GM10847 (cell line): ENCODE results near the gene CSPG5.

Experiments
- POLR2A ChIP-seq: IDR thresholded peaks from 2 replicates; pipeline ENCODE4 v1.6.1; 2011; ENCODE audit not compliant: insufficient read length; ENCODE audit errors: extremely low read depth

The CSPG5 gene

GRCh38 chr3:47568901-47569300, 9.8 kb downstream of the CSPG5 start:
- TF ChIP-seq POLR2A, result no peak

- TF ChIP-seq POLR2A, result no peak
Measured at GRCh38 chr3:47567149-47567548, 11.5 kb downstream of the CSPG5 start.

- no peak for TF ChIP-seq POLR2A
Measured at GRCh38 chr3:47566667-47567066, 12.0 kb downstream of the CSPG5 start.

GRCh38 chr3:47565734-47566550, 12.7 kb downstream of the CSPG5 start:
- no peak for TF ChIP-seq POLR2A

DNA sequence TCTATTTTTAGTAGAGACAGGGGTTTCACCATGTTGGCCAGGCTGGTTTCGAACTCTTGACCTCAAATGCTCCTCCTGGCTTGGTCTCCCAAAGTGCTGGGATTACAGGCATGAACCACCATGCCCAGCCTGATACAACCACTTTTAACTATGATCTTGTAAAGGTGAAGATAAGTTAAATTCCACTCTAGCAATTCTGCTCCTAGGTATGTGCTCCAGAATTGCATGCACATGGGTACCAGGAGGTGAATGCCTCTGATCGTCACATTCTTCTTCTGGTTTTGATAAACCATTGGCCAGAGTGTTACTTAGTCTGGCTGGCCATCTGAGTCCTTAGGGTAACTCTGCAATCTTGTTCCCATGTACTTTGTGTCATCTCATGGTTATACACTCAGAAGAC, 22.3 kb downstream of the CSPG5 start:
- no peak for TF ChIP-seq POLR2A

DNA sequence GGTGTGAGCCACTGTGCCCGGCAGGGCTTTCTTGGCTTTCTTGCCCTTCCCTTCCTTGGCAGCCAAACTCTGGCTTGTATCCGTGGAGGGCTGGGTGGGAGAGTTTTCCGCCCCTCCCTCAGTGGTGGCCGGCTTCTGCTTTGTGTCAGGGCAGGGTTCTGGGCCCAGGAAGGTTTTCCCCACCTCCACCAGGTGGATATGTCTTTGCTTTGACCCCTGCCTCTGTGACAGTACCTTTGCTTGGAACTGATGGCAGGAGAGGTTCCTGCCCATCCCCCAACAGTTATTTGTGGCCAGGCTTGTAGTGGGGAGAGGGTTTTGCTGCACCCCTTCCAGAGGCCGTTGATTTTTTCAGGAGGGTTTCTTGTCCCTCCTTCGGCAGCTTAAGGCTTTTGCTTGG, 24.3 kb downstream of the CSPG5 start:
- no peak for TF ChIP-seq POLR2A

DNA sequence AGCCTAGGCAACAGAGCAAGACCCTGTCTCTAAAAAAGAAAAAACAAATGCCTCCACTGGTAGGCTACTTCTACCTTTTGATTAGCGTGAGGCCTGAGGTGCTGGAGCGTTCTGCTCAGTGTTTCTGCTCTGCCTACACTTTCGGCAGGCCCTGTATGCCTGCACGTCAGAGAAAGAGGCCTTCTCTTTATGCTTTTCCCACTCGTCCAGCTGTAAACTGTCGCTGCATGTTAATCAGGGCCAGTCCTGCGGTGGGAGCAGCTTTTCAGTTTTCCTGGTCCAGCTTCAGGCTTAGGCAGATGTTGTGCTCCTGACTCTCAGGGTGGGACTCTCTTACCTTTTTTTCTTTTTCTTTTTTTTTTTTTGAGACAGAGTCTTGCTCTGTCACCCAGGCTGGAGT, 25.3 kb downstream of the CSPG5 start:
- no peak for TF ChIP-seq POLR2A

- TF ChIP-seq POLR2A, result no peak
Measured at GRCh38 chr3:47542471-47543173, 36.0 kb downstream of the CSPG5 start.

- TF ChIP-seq POLR2A, result no peak
Measured at GRCh38 chr3:47541583-47542108, 37.0 kb downstream of the CSPG5 start.

DNA sequence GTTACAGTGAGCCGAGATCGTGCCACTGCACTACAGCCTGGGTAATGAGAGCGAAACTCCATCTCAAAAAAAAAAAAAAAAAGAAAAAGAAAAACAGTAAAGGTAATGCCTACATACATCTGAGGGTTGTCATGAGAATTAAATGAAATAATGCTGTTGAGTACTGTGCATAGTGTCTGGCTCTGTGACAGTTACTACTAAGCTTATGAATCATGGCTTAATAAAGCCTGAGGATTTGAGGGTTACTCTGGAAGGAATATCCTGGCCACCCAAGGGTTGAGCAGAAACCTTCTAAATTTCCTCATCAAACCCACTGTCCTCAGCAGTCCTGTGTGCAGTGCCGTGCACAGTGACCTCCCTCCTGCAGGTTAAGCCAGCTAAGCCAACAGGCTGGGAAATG, 38.4 kb downstream of the CSPG5 start:
- no peak for TF ChIP-seq POLR2A

DNA sequence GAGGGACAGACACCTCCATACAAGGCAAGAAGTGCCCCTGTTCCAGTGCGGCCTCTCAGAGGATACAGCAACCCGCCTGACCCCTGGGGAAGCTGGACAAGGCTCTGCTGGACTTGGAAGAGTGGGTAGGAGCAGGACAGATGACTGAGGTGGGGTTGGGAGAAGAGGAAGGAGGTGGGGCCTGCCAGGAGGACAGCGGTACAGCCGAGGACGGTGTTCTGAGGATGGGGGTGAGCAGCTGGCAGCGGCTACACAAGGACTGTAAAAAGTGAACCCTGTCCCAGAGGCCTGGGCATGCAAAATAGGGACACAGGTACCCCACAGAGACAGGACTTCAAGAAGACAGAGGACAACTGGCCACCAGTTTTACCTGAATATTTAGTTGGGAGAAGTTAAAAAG, 41.7 kb downstream of the CSPG5 start:
- TF ChIP-seq POLR2A, result no peak

DNA sequence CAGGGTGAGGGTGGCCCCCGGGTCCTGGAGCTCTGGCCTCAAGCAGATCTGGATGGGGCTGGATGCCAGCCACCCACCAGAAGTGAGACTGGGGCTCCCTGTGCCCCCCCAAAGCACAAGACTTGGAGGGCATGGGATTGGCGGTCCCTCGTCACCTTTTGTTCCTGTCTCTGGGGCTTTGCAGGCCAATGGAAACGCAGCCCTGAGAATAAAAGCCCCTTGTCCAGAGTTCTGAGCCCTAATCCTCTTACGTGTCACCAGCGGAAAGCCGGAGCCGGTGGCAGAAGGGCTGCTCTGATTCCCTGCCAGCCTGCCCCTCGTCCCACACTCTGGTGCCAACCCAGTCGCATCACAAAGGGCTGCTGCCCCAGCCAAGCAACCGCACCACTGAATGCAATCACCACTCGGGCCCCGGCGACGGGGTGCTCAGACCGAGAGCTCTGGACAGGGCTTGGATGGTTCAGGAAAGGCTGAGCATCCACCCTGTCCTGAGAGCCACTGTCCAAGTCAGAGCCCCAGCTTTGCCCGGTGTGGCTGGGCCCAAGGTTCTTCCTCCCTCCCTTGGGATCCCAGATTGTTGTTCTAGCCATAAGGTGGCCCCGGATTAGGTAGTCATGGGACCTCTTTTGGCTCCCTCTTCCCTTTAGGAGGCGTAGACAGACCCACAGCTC, 42.3 kb downstream of the CSPG5 start:
- TF ChIP-seq POLR2A, result no peak

- TF ChIP-seq POLR2A, result no peak
Measured at GRCh38 chr3:47533996-47534454, 44.6 kb downstream of the CSPG5 start.

DNA sequence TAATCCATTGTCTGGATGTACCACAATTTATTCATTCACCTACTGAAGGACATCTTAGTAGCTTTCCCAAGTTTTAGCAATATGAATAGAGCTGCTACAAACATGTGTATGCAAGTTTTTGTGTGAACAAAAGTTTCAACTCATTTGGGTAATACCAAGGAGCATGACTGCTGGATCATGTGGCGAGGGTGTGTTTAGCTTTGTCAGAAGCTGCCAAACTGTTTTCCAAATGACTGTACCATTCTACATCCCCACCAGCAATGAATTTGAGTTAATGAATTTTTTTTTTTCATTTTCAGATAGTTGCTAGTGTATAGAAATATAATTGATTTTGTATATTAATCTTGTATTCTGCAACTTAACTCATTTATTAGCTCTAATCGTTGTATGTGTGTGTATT, 45.2 kb downstream of the CSPG5 start:
- no peak for TF ChIP-seq POLR2A

DNA sequence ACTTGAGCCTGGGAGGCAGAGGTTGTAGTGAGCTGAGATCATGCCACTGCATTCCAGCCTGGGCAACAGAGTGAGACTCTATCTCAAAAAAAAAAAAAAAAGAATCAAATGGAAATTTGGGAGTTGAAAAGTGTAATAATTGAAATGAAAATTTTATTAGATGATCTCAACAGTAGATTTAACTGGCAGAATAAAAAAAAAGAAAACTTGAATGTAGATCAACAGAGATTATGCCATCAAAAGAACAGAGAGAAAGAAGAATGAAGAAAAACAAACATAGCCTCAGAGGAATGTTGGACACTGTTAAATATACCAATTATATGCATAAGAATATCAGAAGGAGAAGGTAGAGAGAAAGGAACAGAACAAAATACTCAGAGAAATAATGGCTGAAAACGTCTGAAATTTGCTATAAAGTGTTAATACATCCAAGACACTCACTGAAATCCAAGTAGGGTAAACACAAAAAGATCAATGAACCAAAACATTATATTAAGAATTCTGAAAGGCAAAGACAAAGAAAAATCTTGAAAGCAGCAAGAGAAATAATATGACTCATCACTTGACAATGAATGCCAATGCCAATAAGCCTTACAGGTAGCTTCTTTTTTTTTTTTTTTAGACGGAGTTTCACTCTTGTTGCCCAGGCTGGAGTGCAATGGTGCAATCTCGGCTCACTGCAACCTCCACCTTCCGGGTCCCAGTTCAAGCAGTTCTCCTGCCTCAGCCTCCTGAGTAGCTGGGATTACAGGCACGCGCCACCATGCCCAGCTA, 50.5 kb downstream of the CSPG5 start:
- no peak for TF ChIP-seq POLR2A
